RPMI7951 (cell line): ENCODE results near the gene MARK2. TPM values are rescaled to one million over a fixed set of nuclear protein-coding genes. Genes with fewer than 3 reads are reported as not detected.
"Not testable (repeated sequence)": the region's sequence is repeated elsewhere in the genome, so short reads cannot be mapped to it uniquely, and the experiment has no call there.

ENCODE experiments used
- DNase-seq: peaks from one replicate; pipeline ENCODE4 v3.0.0-alpha.2; 2012; ENCODE audit warnings: low read depth
- total RNA-seq: library from RNA; depleted of rRNA; stranded (reverse); fragments of >200 nt; shearing (Covaris generic); gene quantifications from 2 replicates; pipeline ENCODE4 v1.2.3, GENCODE V29; 2014

Gene MARK2
- total RNA-seq, 1 experiment from 2014 or later, result 9.0 TPM

GRCh38 chr11:63854696-63855095 is 15.8 kb downstream of the MARK2 start:
- no peak for DNase-seq

DNA sequence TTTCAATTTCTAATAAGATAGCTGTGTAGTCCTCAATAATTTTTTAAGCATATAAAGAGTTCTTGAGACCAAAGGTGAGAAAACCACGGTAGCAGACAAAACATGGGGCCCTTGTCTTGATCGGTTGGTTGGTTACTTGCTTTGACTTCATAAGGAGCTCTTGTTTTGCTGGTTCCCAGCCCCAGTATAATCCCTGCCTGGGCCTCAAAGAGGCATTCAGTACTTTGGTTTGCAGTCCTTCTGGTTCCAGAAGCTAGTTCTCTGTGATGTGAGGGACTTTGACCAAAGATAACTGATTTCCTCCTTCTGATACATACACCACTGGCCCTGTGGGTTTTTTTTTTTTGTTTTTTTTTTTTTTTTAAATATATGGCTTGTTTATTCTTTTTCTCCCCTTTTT is 17.1 kb downstream of the MARK2 start:
- DNase-seq, result no peak

DNA sequence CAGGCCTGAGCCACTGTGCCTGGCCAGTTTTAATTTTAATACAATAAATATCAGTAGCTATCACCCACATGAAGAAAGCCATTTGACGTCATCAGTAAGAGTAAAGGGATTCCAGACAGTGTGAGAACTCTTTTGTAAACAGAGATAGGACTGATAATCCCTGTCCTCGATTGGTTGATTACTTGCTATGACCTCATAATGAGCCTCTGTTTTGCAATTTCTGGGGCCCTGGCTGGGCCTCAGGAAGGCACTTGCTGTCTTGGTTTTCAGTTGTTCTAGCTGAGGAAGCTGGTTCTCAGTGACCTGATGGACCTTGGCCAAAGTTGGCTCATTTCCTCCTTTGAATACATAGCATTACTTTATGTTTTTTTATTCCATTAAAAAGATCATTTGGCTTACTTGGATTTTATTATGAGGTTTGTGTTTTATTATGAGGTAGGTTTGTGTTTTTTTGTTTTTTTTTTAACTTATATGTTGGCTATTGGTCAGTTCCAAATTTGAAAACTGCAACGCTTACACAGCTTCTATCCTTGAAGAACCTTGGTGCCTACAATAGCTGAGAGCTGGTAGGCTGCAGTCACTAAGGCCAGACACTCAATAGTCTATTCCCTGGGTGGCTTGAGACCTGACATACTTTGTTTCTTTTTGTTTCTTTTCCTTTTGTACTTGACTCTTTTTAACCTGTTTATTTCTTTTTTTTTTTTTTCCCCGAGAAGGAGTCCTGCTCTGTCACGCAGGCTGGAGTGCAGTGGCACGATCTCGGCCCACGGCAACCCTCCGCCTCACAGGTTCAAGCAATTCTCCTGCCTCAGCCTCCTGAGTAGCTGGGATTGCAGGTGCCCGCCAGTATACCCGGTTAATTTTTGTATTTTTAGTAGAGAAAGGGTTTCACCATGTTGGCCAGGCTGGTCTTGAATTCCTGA is 20.0 kb downstream of the MARK2 start:
- DNase-seq, result no peak

- no peak for DNase-seq
These were observed 24.0 kb downstream of the MARK2 start for GRCh38 chr11:63862923-63863322.

DNA sequence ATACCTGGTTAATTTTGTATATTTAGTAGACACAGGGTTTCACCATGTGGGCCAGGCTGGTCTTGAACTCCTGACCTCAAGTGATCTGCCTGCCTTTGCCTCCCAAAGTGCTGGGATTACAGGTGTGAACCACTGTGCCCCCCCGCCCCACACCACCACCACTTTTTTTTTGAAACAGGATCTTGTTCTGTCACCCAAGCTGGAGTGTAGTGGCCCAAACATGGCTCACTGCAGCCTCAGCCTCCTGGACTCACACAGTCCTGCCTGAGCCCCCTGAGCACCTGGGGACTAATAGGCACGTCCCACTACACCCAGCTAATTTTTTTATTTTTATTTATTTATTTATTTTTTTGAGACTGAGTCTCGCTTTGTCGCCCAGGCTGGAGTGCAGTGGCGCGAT is 24.7 kb downstream of the MARK2 start:
- DNase-seq, result not testable (repeated sequence)

- DNase-seq, result peak; percentile 57
These were observed 27.3 kb downstream of the MARK2 start for GRCh38 chr11:63866211-63866610.

GRCh38 chr11:63867511-63867910 is 28.6 kb downstream of the MARK2 start:
- no peak for DNase-seq

DNA sequence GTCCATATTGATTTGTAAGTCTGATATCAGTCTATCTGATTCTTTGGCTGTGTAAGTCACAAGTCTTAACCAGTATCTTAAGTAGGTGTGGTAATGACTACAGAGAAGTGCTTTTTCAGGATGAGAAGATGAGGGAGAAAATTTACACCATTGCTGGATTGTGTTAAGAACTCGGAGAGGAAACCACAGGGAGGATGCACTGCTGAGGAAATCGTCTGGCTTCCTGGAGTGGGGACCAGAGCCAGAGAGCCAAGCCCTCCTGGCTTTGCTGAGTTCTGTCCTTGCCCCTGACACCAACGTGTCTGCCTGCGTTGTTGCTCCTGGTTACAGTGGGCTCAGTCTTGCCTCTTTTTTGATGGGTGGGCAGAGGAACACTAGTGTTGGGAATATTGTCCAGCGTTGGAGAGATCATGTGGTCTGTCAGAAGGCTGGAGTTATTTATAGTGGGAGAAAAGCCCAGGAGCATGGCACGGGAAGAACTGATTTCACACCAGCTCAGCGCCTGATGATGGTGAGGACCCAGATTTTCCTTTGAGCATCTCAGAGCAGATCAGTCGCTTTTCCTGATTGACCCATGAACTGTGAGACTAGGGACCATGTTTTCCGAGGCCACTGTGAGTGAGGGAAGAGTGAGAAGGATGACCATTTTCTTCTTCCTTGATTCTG is 29.6 kb downstream of the MARK2 start:
- no peak for DNase-seq

DNA sequence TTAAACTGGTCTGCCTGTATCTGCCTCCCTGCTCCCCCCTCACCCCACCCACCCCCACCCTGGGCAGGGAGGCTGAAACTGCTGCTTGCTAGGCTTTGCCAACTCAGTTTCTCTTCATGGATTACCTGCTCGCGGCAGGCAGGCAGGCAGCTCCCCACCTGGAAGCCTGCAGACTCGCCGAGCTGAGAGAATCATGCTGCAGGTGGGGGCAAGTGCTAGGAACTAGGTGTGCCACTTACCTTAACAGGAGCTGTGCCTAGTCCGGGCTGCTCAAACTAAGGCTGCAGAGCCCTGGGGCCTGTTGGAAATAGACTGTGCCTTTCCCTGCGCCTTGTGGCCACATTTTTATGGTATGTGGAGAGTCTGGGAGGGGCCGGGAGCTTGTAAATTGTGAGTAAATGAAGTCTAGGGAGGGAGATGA is 30.3 kb downstream of the MARK2 start:
- no peak for DNase-seq

DNA sequence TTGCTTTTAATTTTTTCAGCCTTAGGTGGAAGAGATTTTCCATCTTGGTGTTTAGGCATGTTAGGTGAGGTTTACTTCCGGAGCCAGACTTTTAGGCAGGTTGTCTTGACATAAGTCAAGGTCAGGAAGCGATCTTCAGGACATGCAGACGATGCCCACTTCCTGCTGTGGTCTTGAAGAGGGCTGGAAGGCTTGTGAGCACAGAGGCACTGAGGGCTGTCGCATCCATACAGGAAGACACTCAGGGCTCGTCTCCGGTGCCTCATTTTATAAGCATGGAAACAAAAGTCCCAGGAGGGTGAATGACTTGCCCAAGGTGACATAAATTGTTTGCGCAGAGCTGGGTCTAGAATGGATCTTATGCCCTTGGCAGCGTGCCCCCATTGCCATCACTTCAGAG is 30.8 kb downstream of the MARK2 start:
- DNase-seq, result no peak

GRCh38 chr11:63870351-63871140 is 31.6 kb downstream of the MARK2 start:
- DNase-seq, result no peak

- peak; percentile 98 for DNase-seq
These were observed 33.3 kb downstream of the MARK2 start for GRCh38 chr11:63871962-63872799.

- DNase-seq, result no peak
These were observed 33.9 kb downstream of the MARK2 start for GRCh38 chr11:63872800-63873197.

GRCh38 chr11:63873311-63873710 is 34.4 kb downstream of the MARK2 start:
- no peak for DNase-seq

GRCh38 chr11:63874511-63874910 is 35.6 kb downstream of the MARK2 start:
- no peak for DNase-seq

DNA sequence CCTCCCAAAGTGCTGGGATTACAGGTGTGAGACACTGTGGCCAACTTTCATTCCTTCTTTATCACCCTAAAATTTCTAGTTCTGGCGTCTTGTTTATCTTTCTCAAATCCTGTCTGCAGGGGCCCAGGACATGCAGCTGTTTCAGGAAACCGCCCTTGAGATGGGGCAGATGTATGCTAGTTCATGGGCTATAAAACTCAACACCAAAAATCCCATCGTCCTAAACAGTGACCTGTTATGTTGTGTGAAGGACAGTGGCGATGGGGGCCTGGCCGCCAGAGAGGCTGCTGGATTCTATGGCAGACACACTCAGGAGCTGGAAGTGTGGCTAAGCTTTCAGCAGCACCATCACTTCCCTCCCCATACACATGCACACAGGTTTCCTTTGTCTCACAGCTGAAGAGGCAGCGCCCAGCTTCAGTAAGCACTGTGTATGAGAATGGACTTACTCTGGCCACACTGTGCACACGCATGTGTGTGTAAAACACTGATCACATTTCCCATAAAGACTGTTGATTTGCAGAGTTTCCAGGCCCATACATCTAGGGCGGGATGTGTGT is 36.7 kb downstream of the MARK2 start:
- DNase-seq, result no peak

DNA sequence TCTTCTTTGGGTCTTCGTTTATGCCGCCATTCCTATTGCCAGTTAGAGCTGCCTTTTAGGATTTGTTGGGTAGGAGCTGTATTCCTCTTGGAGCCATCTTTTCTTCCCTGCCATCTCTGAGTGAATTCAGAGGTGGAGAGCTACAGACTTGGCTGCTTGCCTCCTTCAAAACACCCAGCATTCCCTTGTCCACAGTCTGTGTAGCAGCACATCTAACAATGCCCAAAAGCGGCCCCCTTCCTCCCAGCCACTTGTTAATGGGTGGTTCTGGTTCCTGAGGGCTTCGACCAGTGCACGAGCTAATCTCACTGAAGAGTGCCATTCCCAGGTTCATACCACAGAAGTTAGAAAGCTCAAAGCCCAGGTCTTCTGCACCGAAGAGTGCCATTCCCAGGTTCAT is 37.7 kb downstream of the MARK2 start:
- no peak for DNase-seq

DNA sequence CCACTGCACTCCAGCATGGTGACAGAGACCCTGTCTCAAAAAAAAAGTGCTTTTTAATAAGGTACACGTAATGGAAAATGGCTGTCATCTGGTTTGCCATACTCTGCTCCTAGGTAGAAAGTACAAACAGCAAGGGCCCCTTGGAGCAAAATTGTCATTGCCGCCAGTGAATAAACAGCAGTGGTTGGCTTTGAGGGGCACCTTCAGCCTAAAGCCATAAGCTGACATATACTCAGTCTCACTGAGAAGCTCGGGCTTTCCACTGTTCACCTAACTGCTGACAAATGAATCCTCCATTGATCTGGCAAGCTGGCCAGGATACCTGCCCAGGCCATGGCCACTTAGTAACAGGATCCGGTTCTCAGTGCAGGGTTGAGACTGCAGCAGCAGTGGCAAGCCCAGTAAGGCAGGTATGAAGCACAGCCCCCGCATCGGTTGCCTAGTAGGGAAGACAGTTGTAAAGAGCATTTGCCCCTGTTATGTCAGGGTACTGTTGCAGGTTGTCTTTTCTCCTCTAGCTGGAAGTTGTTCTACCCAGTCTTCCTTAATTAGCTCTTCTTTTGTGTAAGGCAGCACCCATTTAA is 38.8 kb downstream of the MARK2 start:
- no peak for DNase-seq

DNA sequence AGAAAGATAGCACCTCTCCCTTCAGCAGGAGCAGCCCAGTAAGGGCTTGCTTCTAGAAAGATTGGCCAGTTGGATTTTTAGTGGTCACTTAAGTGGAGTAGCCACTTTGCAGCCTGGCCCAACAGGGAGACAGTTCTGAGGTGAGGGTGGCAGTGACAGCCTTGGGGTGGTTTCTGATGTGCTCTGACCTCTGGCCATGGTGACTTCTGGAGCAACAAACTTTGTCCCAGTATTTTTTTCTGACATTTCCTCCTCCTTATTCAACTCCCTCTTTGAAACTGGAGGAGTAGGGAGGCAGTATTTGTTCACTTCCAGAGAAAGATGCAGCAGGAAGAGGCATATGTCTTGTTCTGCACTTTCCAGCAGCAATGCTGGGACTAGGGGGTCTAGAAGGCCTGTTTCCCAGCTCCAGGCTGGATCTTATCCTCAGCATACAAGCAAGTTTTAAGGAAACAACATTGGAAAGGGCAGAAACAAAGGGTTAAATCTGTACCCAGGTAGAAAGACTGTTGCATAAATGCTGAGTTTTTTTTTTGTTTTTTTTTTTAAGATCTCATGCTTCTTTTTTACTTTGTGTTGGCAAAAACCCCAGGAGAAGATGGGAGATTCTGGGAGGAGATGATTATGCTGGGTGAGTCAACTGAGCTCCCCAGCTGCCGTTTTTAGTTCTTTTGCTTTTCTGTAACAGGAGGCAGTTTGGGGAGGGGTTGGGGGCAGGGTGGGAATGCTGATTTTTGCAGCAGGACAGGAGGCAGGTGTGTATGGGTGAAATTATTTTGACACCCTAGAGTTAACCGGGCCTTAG is 40.9 kb downstream of the MARK2 start:
- peak; percentile 64 for DNase-seq

DNA sequence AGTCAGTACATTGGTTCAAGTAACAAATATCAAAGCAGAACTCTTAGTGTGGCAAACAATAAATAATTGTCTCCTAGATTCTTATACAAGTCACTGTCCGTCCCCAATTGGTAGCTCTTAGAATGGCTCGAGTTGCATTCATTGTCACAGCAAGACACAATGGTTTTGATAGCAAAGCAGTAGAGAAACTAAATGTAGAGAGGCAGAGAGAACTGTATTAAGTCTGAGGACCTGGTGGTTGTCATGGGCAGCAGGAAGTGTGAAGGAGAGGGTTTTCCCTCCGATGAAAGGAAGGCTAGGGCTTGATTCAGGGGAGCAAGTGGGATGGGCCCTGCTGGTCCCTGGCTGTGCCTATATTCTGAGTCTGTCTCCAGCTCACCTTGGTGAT is 41.5 kb downstream of the MARK2 start:
- no peak for DNase-seq
